ENCODE data around the gene ZNRF3. TPM values are rescaled to one million over a fixed set of nuclear protein-coding genes. Genes with fewer than 3 reads are reported as not detected.
A peak's percentile ranks its signal among the peaks of the same experiment; 100 is the strongest.

The ZNRF3 gene
- total RNA-seq, 6 donors from 2014 or later, result 11.4 to 16.9 (median 14.4) TPM

- Histone ChIP-seq H3K27ac (peak overlapping the region in 1 of 4 donors; percentile 41), H3K4me1 (peaks cover 5 to 16% (median 9%) of the 10 kb centered on the region in 4 donors), H3K9me3 (no peaks in the 10 kb centered on the region), H3K27me3 (no peaks in the 10 kb centered on the region), H3K36me3 (no peaks in the 10 kb centered on the region), H3K4me3 (no peak overlapping the region)
- peak in 1 of 2 donors; percentile 11 for ATAC-seq (ENCODE audit: low FRiP score in 2 of 2)
- TF ChIP-seq CTCF (IDR thresholded peaks at IDR 0.05) (no peak), POLR2A (IDR thresholded peaks at IDR 0.05) (no peak), EP300 (IDR thresholded peaks at IDR 0.05) (no peak), POLR2AphosphoS5 (IDR thresholded peaks at IDR 0.05) (no peak)
- no peak for DNase-seq
- 59 to 75% methylated on average over 3 of the region's 3 CpGs for WGBS, 2 donors
Measured at GRCh38 chr22:29016067-29016938, 132.9 kb downstream of the ZNRF3 start.

GRCh38 chr22:29018293-29019189 lies 135.2 kb downstream of the ZNRF3 start:
- Histone ChIP-seq H3K27me3 (no peaks in the 10 kb centered on the region), H3K36me3 (no peaks in the 10 kb centered on the region), H3K4me3 (no peak overlapping the region), H3K4me1 (peaks cover 0 to 12% (median 3%) of the 10 kb centered on the region in 4 donors), H3K9me3 (no peaks in the 10 kb centered on the region), H3K27ac (no peak overlapping the region)
- DNase-seq (no peak), ATAC-seq (ENCODE audit: low FRiP score in 2 of 2) (no peak)
- WGBS, 2 donors, result 95% methylated on average over 4 of the region's 4 CpGs
- no peak for TF ChIP-seq POLR2A (IDR thresholded peaks at IDR 0.05)
- TF ChIP-seq EP300 (IDR thresholded peaks at IDR 0.05), result no peak

GRCh38 chr22:29022101-29022817 lies 138.9 kb downstream of the ZNRF3 start:
- Histone ChIP-seq H3K36me3 (no peaks in the 10 kb centered on the region), H3K4me1 (peaks cover 6 to 14% (median 9%) of the 10 kb centered on the region in 4 donors), H3K27me3 (no peaks in the 10 kb centered on the region), H3K4me3 (no peak overlapping the region), H3K9me3 (no peaks in the 10 kb centered on the region), H3K27ac (no peak overlapping the region)
- no peak for DNase-seq
- WGBS, 2 donors, result 80 to 84% methylated on average over 6 of the region's 6 CpGs
- no peak for ATAC-seq (ENCODE audit: low FRiP score in 2 of 2)
- no peak for TF ChIP-seq CTCF (IDR thresholded peaks at IDR 0.05)
- no peak for TF ChIP-seq EP300 (IDR thresholded peaks at IDR 0.05)
- TF ChIP-seq POLR2A (IDR thresholded peaks at IDR 0.05), result no peak
- TF ChIP-seq POLR2AphosphoS5 (IDR thresholded peaks at IDR 0.05), result no peak

- peaks cover 6 to 14% (median 9%) of the 10 kb centered on the region in 4 donors for H3K4me1 ChIP-seq
- ATAC-seq (ENCODE audit: low FRiP score in 2 of 2), result no peak
- no peak for TF ChIP-seq CTCF (IDR thresholded peaks at IDR 0.05)
- WGBS, 2 donors, result 44 to 63% methylated on average over 2 to 3 of the region's 3 CpGs
- H3K9me3 ChIP-seq, result no peaks in the 10 kb centered on the region
- peak overlapping the region in 2 of 4 donors; percentile 5 to 49 for H3K27ac ChIP-seq
- DNase-seq, result no peak
- no peaks in the 10 kb centered on the region for H3K27me3 ChIP-seq
- no peak overlapping the region for H3K4me3 ChIP-seq
- H3K36me3 ChIP-seq, result no peaks in the 10 kb centered on the region
Measured at GRCh38 chr22:29023172-29023796, 139.9 kb downstream of the ZNRF3 start.

All from upper lobe of left lung (tissue), 6 donors.